CD14-positive monocyte (primary cell): ENCODE data around the gene GPC5. TPM values are rescaled to one million over a fixed set of nuclear protein-coding genes. Genes with fewer than 3 reads are reported as not detected.

Source experiments
- DNase-seq, 3 donors: peaks; one replicate each; pipeline ENCODE4 v3.0.0-alpha.2; 2011 to 2022
- H2AFZ ChIP-seq: 2 replicates; pipeline ENCODE4 v1.6.0; 2012; ENCODE audit warnings: mild to moderate bottlenecking, low read depth, low read length, inconsistent platforms; ENCODE audit not compliant: insufficient read depth, poor library complexity, severe bottlenecking
- H3K27ac ChIP-seq, 2 donors: 1 replicate in 1 of 2; 2 replicates in 1 of 2; pipeline ENCODE4 v1.5.1; 2012 to 2013; ENCODE audit warnings: low read length in 2 of 2, control low read depth in 1 of 2, inconsistent platforms in 1 of 2, low read depth in 1 of 2, mild to moderate bottlenecking in 1 of 2
- H3K27me3 ChIP-seq, 2 donors: one replicate each; pipeline versions ENCODE4 v1.6.0 to v1.6.1; 2011 to 2013; ENCODE audit warnings: low read length in 2 of 2; ENCODE audit not compliant: control insufficient read depth in 2 of 2, insufficient read depth in 2 of 2
- H3K36me3 ChIP-seq, 2 donors: replicated peaks in 1 of 2; 1 replicate in 1 of 2; 2 replicates in 1 of 2; pipeline versions ENCODE4 v1.5.1 to v1.6.1; 2012 to 2013; ENCODE audit warnings: low read length in 2 of 2, control low read depth in 1 of 2, inconsistent platforms in 1 of 2, mild to moderate bottlenecking in 1 of 2; ENCODE audit not compliant: insufficient read depth in 2 of 2, control insufficient read depth in 1 of 2
- H3K4me1 ChIP-seq, 2 donors: 1 replicate in 1 of 2; 2 replicates in 1 of 2; pipeline versions ENCODE4 v1.5.1 to v1.6.1; 2012 to 2013; ENCODE audit warnings: low read length in 2 of 2, control low read depth in 1 of 2, inconsistent platforms in 1 of 2, mild to moderate bottlenecking in 1 of 2, moderate library complexity in 1 of 2; ENCODE audit not compliant: insufficient read depth in 2 of 2, control insufficient read depth in 1 of 2
- H3K4me2 ChIP-seq: replicated peaks from 2 replicates; pipeline ENCODE3; 2012; ENCODE audit warnings: low read length, moderate library complexity, mild to moderate bottlenecking; ENCODE audit not compliant: poor library complexity, severe bottlenecking; ENCODE audit errors: extremely low read depth
- H3K4me3 ChIP-seq, 3 experiments: fragments of 200-600 bp in 1 of 3; sonication (generic) in 1 of 3; replicated peaks in 1 of 3; 1 replicate in 2 of 3; 2 replicates in 1 of 3; pipeline ENCODE4 v1.5.1; 2011 to 2013; ENCODE audit warnings: low read length in 3 of 3, mild to moderate bottlenecking in 3 of 3, control low read depth in 2 of 3, low read depth in 2 of 3, inconsistent platforms in 1 of 3, moderate library complexity in 1 of 3
- H3K79me2 ChIP-seq: 2 replicates; pipeline ENCODE4 v1.6.0; 2012; ENCODE audit warnings: mild to moderate bottlenecking, control low read depth, inconsistent platforms, low read length, moderate library complexity; ENCODE audit not compliant: insufficient read depth
- H3K9ac ChIP-seq: 2 replicates; pipeline ENCODE4 v1.6.0; 2017; ENCODE audit warnings: low read length, mild to moderate bottlenecking; ENCODE audit not compliant: insufficient read depth, poor library complexity, severe bottlenecking
- H3K9me3 ChIP-seq, 2 donors: replicated peaks in 1 of 2; 1 replicate in 1 of 2; 2 replicates in 1 of 2; pipeline versions ENCODE4 v1.5.1 to v1.6.1; 2012 to 2013; ENCODE audit warnings: low read length in 2 of 2, control low read depth in 1 of 2; ENCODE audit not compliant: control insufficient read depth in 1 of 2, insufficient read depth in 1 of 2
- H4K20me1 ChIP-seq: 2 replicates; pipeline ENCODE4 v1.6.0; 2012; ENCODE audit warnings: mild to moderate bottlenecking, low read length, control low read depth, moderate library complexity; ENCODE audit not compliant: insufficient read depth
- H3K27ac Mint-ChIP-seq, 7 donors: one replicate each; pipeline ENCODE4 v1.8.0; 2020; ENCODE audit warnings: mild to moderate bottlenecking in 7 of 7, mixed read lengths in 7 of 7, moderate library complexity in 6 of 7, inconsistent platforms in 2 of 7
- H3K27me3 Mint-ChIP-seq, 3 donors: one replicate each; pipeline ENCODE4 v1.8.0; 2021 to 2022; ENCODE audit warnings: low read depth in 3 of 3, mild to moderate bottlenecking in 3 of 3, mixed read lengths in 3 of 3, moderate library complexity in 3 of 3, inconsistent platforms in 1 of 3
- H3K36me3 Mint-ChIP-seq, 2 donors: one replicate each; pipeline ENCODE4 v1.8.0; 2020; ENCODE audit warnings: mixed read lengths in 2 of 2, inconsistent platforms in 1 of 2, mild to moderate bottlenecking in 1 of 2
- H3K4me1 Mint-ChIP-seq: one replicate; pipeline ENCODE4 v1.8.0; 2020; ENCODE audit warnings: mild to moderate bottlenecking, mixed read lengths
- H3K4me3 Mint-ChIP-seq, 2 donors: one replicate each; pipeline ENCODE4 v1.8.0; 2020; ENCODE audit warnings: mild to moderate bottlenecking in 2 of 2, mixed read lengths in 2 of 2, moderate library complexity in 1 of 2
- H3K9me3 Mint-ChIP-seq, 7 donors: one replicate each; pipeline ENCODE4 v1.8.0; 2020 to 2022; ENCODE audit warnings: mixed read lengths in 7 of 7, mild to moderate bottlenecking in 6 of 7, moderate library complexity in 6 of 7, inconsistent platforms in 2 of 7
- WGBS: methylation state at CpG from one replicate; pipeline ENCODE4 v1.1.5; 2013; ENCODE audit warnings: missing lambda C conversion rate; ENCODE audit not compliant: insufficient coverage; 5-methylcytosine and 5-hydroxymethylcytosine counted together
- intact Hi-C, 2 donors: fragments of 100-400 bp; cut with micrococcal nuclease; formaldehyde crosslinking; loops; one replicate each; pipeline versions ENCODE4 v1.15.0 to v1.15.1; 2023
- polyA plus RNA-seq, 3 donors: library from polyadenylated mRNA; depleted of rRNA in 1 of 3; unstranded in 2 of 3; stranded (reverse) in 1 of 3; fragments of 300-500 nt in 2 of 3; fragments of >200 nt in 1 of 3; fragmentation: Illumina TruSeq in 2 of 3; gene quantifications; 1 replicate in 2 of 3; 2 replicates in 1 of 3; pipeline ENCODE4 v1.2.3, GENCODE V29; 2012 to 2021
- TF ChIP-seq, protein P1 (sequence below): fragments of 200-600 bp; IDR thresholded peaks from one replicate; pipeline ENCODE4 v1.8.0; 2022; ENCODE audit warnings: antibody characterized with exemption, mild to moderate bottlenecking

GPC5 gene
- polyA plus RNA-seq, 3 donors = not detected

DNA sequence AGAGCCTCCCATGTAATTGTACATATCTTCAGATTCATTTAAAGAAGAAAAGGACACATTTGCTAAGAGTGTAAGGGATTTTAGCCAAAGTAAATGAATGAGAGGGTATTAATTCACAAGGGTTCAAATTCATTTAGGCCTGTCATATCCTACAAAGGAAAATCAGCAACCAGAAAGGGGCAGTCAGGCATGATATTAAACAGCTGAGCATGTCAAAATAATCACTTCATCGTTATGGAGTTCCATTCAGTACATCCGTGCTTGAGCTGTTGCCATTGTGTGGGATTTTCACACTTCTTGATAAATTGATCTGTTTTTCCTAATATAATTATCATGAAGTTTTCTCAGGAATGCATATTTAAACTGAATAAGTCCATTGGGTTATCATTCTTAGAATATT is 567.1 kb downstream of the GPC5 start:
- intact Hi-C loops = no loop called here
- H4K20me1 ChIP-seq = no peaks in the 10 kb centered on the region
- TF ChIP-seq, protein P1, sequence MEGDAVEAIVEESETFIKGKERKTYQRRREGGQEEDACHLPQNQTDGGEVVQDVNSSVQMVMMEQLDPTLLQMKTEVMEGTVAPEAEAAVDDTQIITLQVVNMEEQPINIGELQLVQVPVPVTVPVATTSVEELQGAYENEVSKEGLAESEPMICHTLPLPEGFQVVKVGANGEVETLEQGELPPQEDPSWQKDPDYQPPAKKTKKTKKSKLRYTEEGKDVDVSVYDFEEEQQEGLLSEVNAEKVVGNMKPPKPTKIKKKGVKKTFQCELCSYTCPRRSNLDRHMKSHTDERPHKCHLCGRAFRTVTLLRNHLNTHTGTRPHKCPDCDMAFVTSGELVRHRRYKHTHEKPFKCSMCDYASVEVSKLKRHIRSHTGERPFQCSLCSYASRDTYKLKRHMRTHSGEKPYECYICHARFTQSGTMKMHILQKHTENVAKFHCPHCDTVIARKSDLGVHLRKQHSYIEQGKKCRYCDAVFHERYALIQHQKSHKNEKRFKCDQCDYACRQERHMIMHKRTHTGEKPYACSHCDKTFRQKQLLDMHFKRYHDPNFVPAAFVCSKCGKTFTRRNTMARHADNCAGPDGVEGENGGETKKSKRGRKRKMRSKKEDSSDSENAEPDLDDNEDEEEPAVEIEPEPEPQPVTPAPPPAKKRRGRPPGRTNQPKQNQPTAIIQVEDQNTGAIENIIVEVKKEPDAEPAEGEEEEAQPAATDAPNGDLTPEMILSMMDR = no peak
- H3K79me2 ChIP-seq = no peaks in the 10 kb centered on the region
- no peak overlapping the region for H3K27ac Mint-ChIP-seq
- H3K9me3 ChIP-seq = peaks cover 5 to 10% of the 10 kb centered on the region in 2 donors
- no peaks in the 10 kb centered on the region for H3K27me3 ChIP-seq
- peaks cover 0 to 15% (median 5%) of the 10 kb centered on the region in 7 donors for H3K9me3 Mint-ChIP-seq
- DNase-seq = no peak
- H3K9ac ChIP-seq = no peak overlapping the region
- no peaks in the 10 kb centered on the region for H3K4me1 Mint-ChIP-seq
- H3K36me3 Mint-ChIP-seq = no peaks in the 10 kb centered on the region
- no peak overlapping the region for H3K4me2 ChIP-seq
- H3K4me3 ChIP-seq = no peak overlapping the region
- no peak overlapping the region for H2AFZ ChIP-seq
- no peaks in the 10 kb centered on the region for H3K4me1 ChIP-seq
- no peak overlapping the region for H3K4me3 Mint-ChIP-seq
- H3K27ac ChIP-seq = no peak overlapping the region
- H3K27me3 Mint-ChIP-seq = no peaks in the 10 kb centered on the region
- WGBS = no CpG with 5 or more reads among the region's 2 CpGs
- H3K36me3 ChIP-seq = no peaks in the 10 kb centered on the region

DNA sequence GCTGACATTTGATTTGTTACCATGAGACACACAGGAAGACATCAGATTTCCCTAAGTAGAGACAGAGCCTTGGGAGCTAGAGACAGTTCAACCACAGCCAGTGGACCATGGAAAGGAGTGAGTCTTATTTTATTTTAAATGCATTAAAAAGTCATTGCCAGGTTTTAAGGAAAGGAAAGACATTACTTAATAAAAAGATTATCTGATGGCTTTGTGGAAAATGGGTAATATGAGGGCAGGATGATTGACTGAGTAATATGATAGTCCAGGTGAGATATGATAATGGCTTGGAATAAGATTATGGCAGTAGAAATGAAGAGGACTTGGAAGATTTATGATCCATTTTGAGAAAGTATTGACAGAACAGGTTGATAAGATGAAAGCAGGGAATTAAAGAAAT is 580.1 kb downstream of the GPC5 start:
- Histone ChIP-seq H3K9ac (no peak overlapping the region), H3K27me3 (no peaks in the 10 kb centered on the region), H3K9me3 (peaks cover 0 to 11% of the 10 kb centered on the region in 2 donors), H3K36me3 (no peaks in the 10 kb centered on the region), H4K20me1 (no peaks in the 10 kb centered on the region), H3K4me3 (no peak overlapping the region), H3K4me2 (no peak overlapping the region), H3K27ac (no peak overlapping the region), H3K79me2 (no peaks in the 10 kb centered on the region), H3K4me1 (no peaks in the 10 kb centered on the region), H2AFZ (no peak overlapping the region)
- Mint-ChIP-seq H3K36me3 (no peaks in the 10 kb centered on the region), H3K4me1 (no peaks in the 10 kb centered on the region), H3K4me3 (no peak overlapping the region), H3K9me3 (peaks cover 5 to 23% (median 14%) of the 10 kb centered on the region in 7 donors), H3K27ac (no peak overlapping the region), H3K27me3 (peaks cover 0 to 2% (median 0%) of the 10 kb centered on the region in 3 donors)
- no peak for DNase-seq
- TF ChIP-seq, protein P1 = no peak
- intact Hi-C loops = no loop called here
